ENCODE results near the gene BOLA2B.
"Not testable (repeated sequence)": the region's sequence is repeated elsewhere in the genome, so short reads cannot be mapped to it uniquely, and the experiment has no call there.

The BOLA2B gene

GRCh38 chr16:30193615-30194014 is at the start of gene BOLA2B, which contains the start of gene SLX1A:
Gene BOLA2B (minus strand): TSS chr16:30193666. CDS start chr16:30193595, 71 bp downstream.
Gene SLX1A (plus strand): TSS chr16:30193875. CDS start chr16:30194085, 210 bp downstream.
- not testable (repeated sequence) for DNase-seq (ENCODE audit: low read depth in 1 of 2, low spot score in 1 of 2)

- DNase-seq (ENCODE audit: low read depth in 1 of 2, low spot score in 1 of 2): not testable (repeated sequence)
These were observed 23.6 kb upstream of the BOLA2B start for GRCh38 chr16:30217082-30217481.

- not testable (repeated sequence) for DNase-seq (ENCODE audit: low read depth in 1 of 2, low spot score in 1 of 2)
These were observed 17.9 kb upstream of the BOLA2B start for GRCh38 chr16:30211414-30211813.

- DNase-seq (ENCODE audit: low read depth in 1 of 2, low spot score in 1 of 2): peak; percentile 2 to 30
These were observed 15.6 kb upstream of the BOLA2B start for GRCh38 chr16:30209032-30209431.

- not testable (repeated sequence) for DNase-seq (ENCODE audit: low read depth in 1 of 2, low spot score in 1 of 2)
These were observed 13.7 kb upstream of the BOLA2B start for GRCh38 chr16:30207063-30207704.

GRCh38 chr16:30206252-30206651 is 12.8 kb upstream of the BOLA2B start:
- DNase-seq (ENCODE audit: low read depth in 1 of 2, low spot score in 1 of 2): not testable (repeated sequence)

- not testable (repeated sequence) for DNase-seq (ENCODE audit: low read depth in 1 of 2, low spot score in 1 of 2)
These were observed 12.2 kb upstream of the BOLA2B start for GRCh38 chr16:30205541-30206236.

GRCh38 chr16:30199608-30200343 is 6.3 kb upstream of the BOLA2B start:
- DNase-seq (ENCODE audit: low read depth in 1 of 2, low spot score in 1 of 2): not testable (repeated sequence)

GRCh38 chr16:30199049-30199448 is 5.6 kb upstream of the BOLA2B start, which contains the start of gene SULT1A3:
Gene SULT1A3 (plus strand): TSS chr16:30199255. CDS start chr16:30200729, 1,474 bp downstream.
- not testable (repeated sequence) for DNase-seq (ENCODE audit: low read depth in 1 of 2, low spot score in 1 of 2)

GRCh38 chr16:30197001-30197400 is 3.5 kb upstream of the BOLA2B start:
- DNase-seq (ENCODE audit: low read depth in 1 of 2, low spot score in 1 of 2): not testable (repeated sequence)

GRCh38 chr16:30194172-30194925 is 883 bp upstream of the BOLA2B start:
- not testable (repeated sequence) for DNase-seq (ENCODE audit: low read depth in 1 of 2, low spot score in 1 of 2)

- DNase-seq (ENCODE audit: low read depth in 1 of 2, low spot score in 1 of 2): not testable (repeated sequence)
These were observed 368 bp downstream of the BOLA2B start for GRCh38 chr16:30193098-30193497.

- not testable (repeated sequence) for DNase-seq (ENCODE audit: low read depth in 1 of 2, low spot score in 1 of 2)
These were observed 2.3 kb downstream of the BOLA2B start for GRCh38 chr16:30191158-30191557.

- DNase-seq (ENCODE audit: low read depth in 1 of 2, low spot score in 1 of 2): no peak
These were observed 5.4 kb downstream of the BOLA2B start for GRCh38 chr16:30187971-30188561.

GRCh38 chr16:30187556-30187865 is 6.0 kb downstream of the BOLA2B start:
- no peak for DNase-seq (ENCODE audit: low read depth in 1 of 2, low spot score in 1 of 2)

- peak; percentile 78 to 84 for DNase-seq (ENCODE audit: low read depth in 1 of 2, low spot score in 1 of 2)
These were observed 6.5 kb downstream of the BOLA2B start for GRCh38 chr16:30186782-30187555.

- DNase-seq (ENCODE audit: low read depth in 1 of 2, low spot score in 1 of 2): peak in 1 of 2 donors; percentile 5
These were observed 7.1 kb downstream of the BOLA2B start for GRCh38 chr16:30186444-30186781.

GRCh38 chr16:30185683-30186421 is 7.6 kb downstream of the BOLA2B start:
- peak; percentile 63 to 64 for DNase-seq (ENCODE audit: low read depth in 1 of 2, low spot score in 1 of 2)
